Raji (cell line): Measurements from ENCODE around the gene SEL1L2.

Source experiments
- POLR2A ChIP-seq: IDR thresholded peaks from 2 replicates; pipeline ENCODE4 v1.6.1; 2011; ENCODE audit warnings: low read depth, low read length, control low read depth; ENCODE audit not compliant: insufficient read depth

The SEL1L2 gene

GRCh38 chr20:13857304-13857703, 133.1 kb downstream of the SEL1L2 start:
- TF ChIP-seq POLR2A = no peak

DNA sequence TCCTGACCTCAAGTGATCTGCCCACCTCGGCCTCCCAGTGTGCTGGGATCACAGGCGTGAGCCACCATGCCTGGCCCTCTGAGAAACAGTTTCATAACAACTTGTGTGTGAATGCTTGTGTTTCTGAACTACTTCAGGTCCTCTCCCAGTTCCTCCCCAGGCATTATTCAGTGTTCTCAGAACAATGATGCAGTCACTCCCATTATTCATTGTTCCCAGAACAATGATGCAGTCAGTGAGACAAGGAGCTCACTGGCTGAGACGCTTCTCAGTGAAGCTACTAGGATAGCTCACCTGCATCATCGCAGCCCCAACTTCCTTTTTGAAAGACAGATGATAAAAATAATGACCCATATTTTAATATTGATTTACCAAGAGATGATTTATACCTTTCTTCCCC, 134.1 kb downstream of the SEL1L2 start:
- TF ChIP-seq POLR2A = no peak

- TF ChIP-seq POLR2A = no peak
These were observed 134.8 kb downstream of the SEL1L2 start for GRCh38 chr20:13855613-13856012.

DNA sequence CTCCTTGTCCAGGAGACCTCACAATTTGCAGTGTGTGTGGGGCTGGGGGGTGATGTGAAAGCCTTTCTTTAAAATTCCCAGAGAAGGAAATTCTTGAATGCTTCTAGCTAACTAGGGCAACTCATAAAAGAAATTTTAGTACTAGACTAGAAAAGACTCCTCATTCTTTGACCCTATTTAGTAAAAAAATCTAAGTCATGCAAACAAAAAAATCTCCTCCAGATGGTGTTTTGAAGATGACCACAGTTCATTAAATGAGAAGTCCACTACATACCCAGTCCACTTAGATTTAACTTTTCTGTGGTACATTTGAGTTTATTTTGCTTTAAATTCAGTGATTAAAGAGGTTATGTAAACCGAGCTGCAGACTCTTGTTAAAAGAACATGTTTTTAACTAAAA, 138.1 kb downstream of the SEL1L2 start:
- TF ChIP-seq POLR2A = no peak

DNA sequence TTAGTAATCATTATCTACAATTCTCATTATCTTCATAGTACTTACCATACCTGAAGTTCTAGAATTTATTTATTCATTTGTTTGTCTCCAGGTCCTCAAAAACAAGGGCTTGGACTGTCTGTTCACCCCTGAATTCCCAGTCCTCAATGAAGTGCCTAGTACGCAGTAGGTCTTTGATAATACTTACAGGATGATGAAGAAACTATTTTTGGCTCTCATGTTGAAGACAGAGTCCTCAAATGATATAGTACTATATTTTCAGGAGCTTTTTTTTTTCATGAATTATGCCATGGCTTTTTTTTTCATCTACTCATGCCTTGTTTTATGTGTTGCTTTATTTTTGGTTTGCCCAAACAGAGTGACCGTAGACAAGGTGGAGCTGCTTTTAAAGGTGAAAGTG, 139.1 kb downstream of the SEL1L2 start:
- TF ChIP-seq POLR2A = no peak

DNA sequence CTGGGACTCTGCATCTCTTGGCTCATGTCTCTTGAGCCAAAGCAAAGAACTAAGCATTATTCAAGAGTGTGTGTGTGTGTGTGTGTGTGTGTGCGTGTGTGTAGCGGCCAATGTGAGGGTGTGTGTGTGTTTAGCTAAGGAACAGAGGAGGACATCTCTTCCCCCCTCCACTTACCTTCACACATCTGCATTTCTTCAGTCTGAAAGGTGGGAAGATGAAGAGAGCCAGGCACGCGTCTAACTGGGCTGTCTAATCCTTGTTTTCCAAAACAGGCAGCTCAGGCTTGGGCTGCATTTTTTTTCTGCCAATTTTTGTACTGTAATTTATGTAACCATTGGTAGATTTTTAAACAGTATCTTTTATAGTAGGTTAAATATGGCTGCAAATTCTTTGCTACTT, 146.1 kb downstream of the SEL1L2 start:
- TF ChIP-seq POLR2A = no peak

DNA sequence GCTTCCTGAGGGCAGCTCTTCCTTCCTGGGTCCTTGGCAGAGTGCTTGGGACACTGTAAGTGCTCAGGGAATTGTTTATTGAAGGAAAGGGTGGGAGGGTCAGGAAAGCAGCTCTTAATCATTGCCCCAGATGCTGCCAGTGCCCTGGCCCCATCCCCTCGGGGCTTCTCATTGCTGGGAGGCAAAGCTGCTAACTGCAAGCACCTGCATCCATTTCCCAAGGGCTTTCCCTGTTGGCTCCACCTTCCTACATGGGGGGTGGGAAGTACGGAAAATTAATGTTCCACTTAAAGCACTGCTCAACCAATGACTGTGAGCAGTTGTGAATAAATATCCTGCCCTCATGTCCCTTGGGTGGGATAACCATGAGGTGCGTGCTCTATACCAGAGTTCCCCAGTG, 149.2 kb downstream of the SEL1L2 start:
- no peak for TF ChIP-seq POLR2A

GRCh38 chr20:13840093-13840465, 150.3 kb downstream of the SEL1L2 start:
- TF ChIP-seq POLR2A = no peak

GRCh38 chr20:13839421-13840092, 150.9 kb downstream of the SEL1L2 start:
- no peak for TF ChIP-seq POLR2A

- TF ChIP-seq POLR2A = no peak
These were observed 151.8 kb downstream of the SEL1L2 start for GRCh38 chr20:13838664-13839063.

DNA sequence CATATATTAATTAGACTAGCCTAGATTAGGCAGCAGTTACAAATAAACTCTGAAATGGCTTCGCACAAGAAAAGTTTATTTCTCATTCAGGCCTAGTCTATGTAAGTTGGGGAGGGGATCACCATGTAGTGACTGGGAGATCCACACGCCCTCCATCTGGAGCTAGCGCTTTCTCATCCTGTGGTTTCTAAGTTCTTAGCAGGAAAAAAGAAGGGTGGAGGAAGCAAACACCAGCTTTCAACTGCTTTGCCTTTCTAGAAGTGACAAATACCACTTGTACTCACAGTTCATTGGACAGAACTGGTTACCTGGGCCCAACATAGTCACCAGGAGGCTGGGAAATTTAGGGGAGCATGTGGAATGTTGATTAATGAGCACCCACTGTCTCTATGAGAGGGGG, 158.9 kb downstream of the SEL1L2 start:
- TF ChIP-seq POLR2A = no peak

GRCh38 chr20:13825465-13825864, 164.9 kb downstream of the SEL1L2 start:
- TF ChIP-seq POLR2A = no peak

DNA sequence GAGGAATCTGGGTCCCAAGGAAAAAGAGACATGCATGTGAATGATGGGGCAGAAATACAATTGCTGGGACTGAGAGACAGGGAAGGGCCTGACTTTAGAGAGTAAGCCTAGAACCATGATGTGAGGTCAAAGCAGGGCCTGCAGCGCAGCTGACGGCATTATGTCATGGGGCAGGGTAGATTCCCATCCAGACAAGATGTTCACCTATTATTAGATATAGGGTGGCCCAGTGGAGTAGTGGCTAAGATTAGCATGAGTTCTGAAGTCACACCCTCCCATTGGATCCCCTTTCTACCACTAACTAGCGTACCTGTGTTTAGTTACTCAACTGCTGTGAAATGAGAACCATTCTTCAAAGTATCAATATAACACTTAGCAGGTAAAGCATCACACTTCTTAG, 166.0 kb downstream of the SEL1L2 start:
- TF ChIP-seq POLR2A = no peak

DNA sequence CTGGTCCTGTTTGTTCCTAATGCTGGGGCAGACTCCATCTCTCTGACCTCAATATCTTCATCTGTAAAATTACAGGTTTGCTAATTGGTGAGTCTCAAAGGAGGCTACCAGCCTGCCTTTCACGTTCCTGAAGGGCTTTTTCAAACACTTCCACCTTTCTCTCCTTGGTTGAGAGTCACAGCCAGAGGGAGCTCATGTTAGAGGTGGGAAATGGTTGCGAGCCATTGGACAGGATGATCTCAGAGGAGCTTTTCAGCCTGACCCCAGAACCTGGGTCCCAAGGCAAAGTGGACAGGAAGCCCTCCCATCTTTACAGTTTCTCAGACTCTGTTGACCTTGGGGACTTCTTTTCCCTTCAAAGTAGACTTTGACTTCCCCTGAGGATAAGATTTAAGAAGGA, 168.0 kb downstream of the SEL1L2 start:
- no peak for TF ChIP-seq POLR2A

DNA sequence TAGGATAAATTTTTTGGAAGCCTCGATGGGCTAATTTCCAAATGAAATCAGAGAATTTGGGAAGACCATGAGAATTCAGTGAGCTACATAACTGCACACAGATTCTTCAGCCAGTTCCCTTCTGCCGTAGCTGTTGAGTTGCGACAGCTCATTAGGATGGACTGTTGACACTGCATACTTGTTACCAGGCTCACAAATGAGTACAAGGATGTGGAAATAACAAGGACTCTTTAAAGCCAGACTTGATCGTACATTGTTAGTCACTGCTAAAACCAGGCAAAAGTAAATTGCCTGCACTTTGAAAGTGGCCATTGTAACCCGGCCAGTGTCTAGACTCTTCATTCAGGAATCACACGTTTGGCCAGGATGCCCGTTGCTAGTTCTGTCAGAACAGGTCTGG, 168.5 kb downstream of the SEL1L2 start:
- no peak for TF ChIP-seq POLR2A

DNA sequence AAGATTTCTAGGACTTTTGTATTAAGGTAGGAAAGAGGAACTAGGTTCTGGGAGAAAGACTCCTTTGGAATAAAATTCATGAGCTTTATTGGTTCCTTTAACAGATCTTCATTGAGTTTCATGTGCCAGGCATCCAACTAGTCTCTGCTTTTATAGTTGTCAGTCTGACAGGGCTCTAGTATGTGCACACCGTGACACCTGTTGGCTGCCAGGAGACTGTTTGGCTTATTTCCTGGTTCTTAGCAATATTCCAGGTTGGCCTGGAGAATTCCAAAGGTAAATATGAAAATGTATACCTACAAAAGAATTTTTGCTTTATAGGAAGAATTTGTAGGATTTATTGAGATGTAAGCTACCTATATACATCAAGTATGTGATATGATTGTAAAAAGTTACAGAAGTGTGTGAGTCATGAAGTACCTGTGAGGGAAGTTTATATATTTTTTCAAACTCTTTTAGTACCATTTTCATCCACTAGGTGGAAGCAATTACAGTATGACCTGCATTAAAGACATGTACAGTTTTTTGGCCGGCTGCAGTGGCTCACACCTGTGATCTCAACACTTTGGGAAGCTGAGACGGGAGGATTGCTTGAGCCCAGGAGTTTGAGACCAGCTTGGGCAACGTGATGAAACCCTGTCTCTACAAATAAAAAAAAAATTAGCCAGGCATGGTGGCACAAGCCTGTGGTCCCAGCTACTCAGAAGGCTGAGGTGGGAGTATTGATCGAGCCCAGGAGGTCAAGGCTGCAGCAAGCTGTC, 170.3 kb downstream of the SEL1L2 start:
- no peak for TF ChIP-seq POLR2A

GRCh38 chr20:13817342-13817741, 173.1 kb downstream of the SEL1L2 start:
- TF ChIP-seq POLR2A = no peak
